DOHH2 (cell line): ENCODE results near the gene SP140.

ENCODE experiments used
- H3F3A ChIP-seq: fragments of 200-600 bp; sonication (generic), shearing (Covaris generic); 2 replicates; pipeline ENCODE4 v1.6.0; 2016; ENCODE audit warnings: antibody characterized with exemption, mild to moderate bottlenecking; ENCODE audit not compliant: control insufficient read depth, insufficient read depth
- H3K27ac ChIP-seq: fragments of 200-600 bp; sonication (generic); 2 replicates; pipeline ENCODE4 v1.5.1; 2014; ENCODE audit warnings: low read depth, mild to moderate bottlenecking, low read length, moderate library complexity
- H3K27me3 ChIP-seq: fragments of 200-600 bp; sonication (generic); 2 replicates; pipeline ENCODE4 v1.6.1; 2014; ENCODE audit warnings: mild to moderate bottlenecking, low read length, mixed read lengths; ENCODE audit not compliant: control insufficient read depth
- H3K36me3 ChIP-seq: fragments of 200-600 bp; sonication (generic); 2 replicates; pipeline ENCODE4 v1.6.1; 2014; ENCODE audit warnings: mild to moderate bottlenecking, low read length, moderate library complexity, mixed read lengths; ENCODE audit not compliant: control insufficient read depth
- H3K4me1 ChIP-seq: fragments of 200-600 bp; sonication (generic); 2 replicates; pipeline ENCODE4 v1.6.1; 2014; ENCODE audit warnings: mild to moderate bottlenecking, low read length, mixed read lengths; ENCODE audit not compliant: control insufficient read depth
- H3K4me2 ChIP-seq: fragments of 200-600 bp; sonication (generic); 2 replicates; pipeline ENCODE4 v1.6.0; 2014; ENCODE audit warnings: mild to moderate bottlenecking, low read length, moderate library complexity
- H3K4me3 ChIP-seq: fragments of 200-600 bp; sonication (generic); 2 replicates; pipeline ENCODE4 v1.5.1; 2014; ENCODE audit warnings: mild to moderate bottlenecking, low read length, mixed read lengths
- H3K79me2 ChIP-seq: fragments of 200-600 bp; sonication (generic); 2 replicates; pipeline ENCODE4 v1.6.1; 2014; ENCODE audit warnings: mild to moderate bottlenecking, low read length, mixed read lengths; ENCODE audit not compliant: control insufficient read depth
- H3K9me2 ChIP-seq: fragments of 200-600 bp; sonication (generic); replicated peaks from 2 replicates; pipeline ENCODE4 v1.6.1; 2014; ENCODE audit warnings: mild to moderate bottlenecking, low read length, mixed read lengths; ENCODE audit not compliant: control insufficient read depth
- H3K9me3 ChIP-seq: fragments of 200-600 bp; sonication (generic); 2 replicates; pipeline ENCODE4 v1.6.1; 2014; ENCODE audit warnings: antibody characterized with exemption, low read length, mixed read lengths; ENCODE audit not compliant: control insufficient read depth, insufficient read depth
- H4K20me1 ChIP-seq: fragments of 200-600 bp; sonication (generic); 2 replicates; pipeline ENCODE4 v1.6.0; 2014; ENCODE audit warnings: low read depth, mild to moderate bottlenecking, antibody characterized with exemption, low read length, moderate library complexity; ENCODE audit not compliant: control insufficient read depth, insufficient read depth
- CTCF ChIP-seq: fragments of 200-600 bp; sonication (generic); IDR thresholded peaks from one replicate; pipeline ENCODE4 v1.5.1; 2014; ENCODE audit warnings: antibody characterized with exemption, mild to moderate bottlenecking, low read depth, low read length; ENCODE audit not compliant: poor library complexity, severe bottlenecking
- EZH2phosphoT487 ChIP-seq: fragments of 200-600 bp; sonication (generic); IDR thresholded peaks from 2 replicates; pipeline ENCODE4 v1.6.1; 2017; ENCODE audit warnings: borderline replicate concordance, mild to moderate bottlenecking, antibody characterized with exemption, low read length, moderate library complexity, mixed read lengths

Gene SP140

GRCh38 chr2:230348787-230349186 lies 123.3 kb downstream of the SP140 start:
- Histone ChIP-seq H3K4me1 (no peaks in the 10 kb centered on the region), H3K9me2 (no peaks in the 10 kb centered on the region), H3K36me3 (no peaks in the 10 kb centered on the region), H3K9me3 (peaks cover 12% of the 10 kb centered on the region; the same call in 1 of the 2 replicates), H3K27me3 (no peaks in the 10 kb centered on the region), H3K27ac (no peak overlapping the region), H3F3A (no peaks in the 10 kb centered on the region), H3K4me3 (no peak overlapping the region), H3K4me2 (no peak overlapping the region), H3K79me2 (no peaks in the 10 kb centered on the region), H4K20me1 (no peaks in the 10 kb centered on the region)
- no peak for TF ChIP-seq EZH2phosphoT487
- no peak for TF ChIP-seq CTCF

DNA sequence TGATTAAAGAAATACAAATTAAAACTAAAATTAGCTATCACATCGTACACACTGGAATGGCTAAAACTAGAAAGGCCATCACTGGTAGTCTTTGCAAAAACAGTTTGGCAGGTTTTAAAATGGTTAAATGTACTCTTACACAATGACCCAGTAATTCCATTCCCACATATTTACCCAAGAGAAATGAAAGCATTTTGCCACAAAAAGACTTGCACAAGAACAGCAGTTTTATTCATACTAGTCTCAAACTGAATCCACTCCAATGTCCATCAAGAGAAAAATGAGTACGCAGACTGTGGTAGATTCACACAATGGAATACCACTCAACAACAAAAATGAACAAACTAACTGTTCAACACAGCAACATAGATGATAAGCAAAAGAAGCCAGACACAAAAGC lies 130.5 kb downstream of the SP140 start:
- H3K4me2 ChIP-seq, result no peak overlapping the region
- H3F3A ChIP-seq, result no peaks in the 10 kb centered on the region
- H3K27ac ChIP-seq, result no peak overlapping the region
- no peaks in the 10 kb centered on the region for H3K27me3 ChIP-seq
- no peak overlapping the region for H3K4me3 ChIP-seq
- H3K9me3 ChIP-seq, result no peaks in the 10 kb centered on the region
- TF ChIP-seq EZH2phosphoT487, result no peak
- no peak for TF ChIP-seq CTCF
- no peaks in the 10 kb centered on the region for H3K4me1 ChIP-seq
- no peaks in the 10 kb centered on the region for H3K79me2 ChIP-seq
- H4K20me1 ChIP-seq, result no peaks in the 10 kb centered on the region
- H3K36me3 ChIP-seq, result no peaks in the 10 kb centered on the region; the same call in 1 of the 2 replicates
- H3K9me2 ChIP-seq, result no peaks in the 10 kb centered on the region

GRCh38 chr2:230358305-230358704 lies 132.8 kb downstream of the SP140 start:
- Histone ChIP-seq H3K9me2 (no peaks in the 10 kb centered on the region), H3K27me3 (no peaks in the 10 kb centered on the region), H3F3A (no peaks in the 10 kb centered on the region), H3K9me3 (no peaks in the 10 kb centered on the region), H3K4me3 (no peak overlapping the region), H3K79me2 (no peaks in the 10 kb centered on the region), H3K27ac (no peak overlapping the region), H3K36me3 (peaks cover 3% of the 10 kb centered on the region; the same call in 1 of the 2 replicates), H4K20me1 (no peaks in the 10 kb centered on the region), H3K4me1 (peaks cover 18% of the 10 kb centered on the region), H3K4me2 (no peak overlapping the region)
- TF ChIP-seq CTCF, result no peak
- no peak for TF ChIP-seq EZH2phosphoT487
